HepG2 (cell line): ENCODE results near the gene TIMM9. TPM values are rescaled to one million over a fixed set of nuclear protein-coding genes. Genes with fewer than 3 reads are reported as not detected.

Experiments
- ARID4A ChIP-seq: sonication (generic); formaldehyde crosslinking; IDR thresholded peaks from 2 replicates; pipeline ENCODE4 v1.5.0; 2020; ENCODE audit warnings: mild to moderate bottlenecking, missing genetic modification reagents, borderline replicate concordance
- BCL6 ChIP-seq: IDR thresholded peaks from 2 replicates; pipeline ENCODE4 v1.6.1; 2016; ENCODE audit warnings: missing genetic modification reagents, missing compliant biosample characterization
- GLMP ChIP-seq: sonication (generic); formaldehyde crosslinking; IDR thresholded peaks from 2 replicates; pipeline ENCODE4 v1.9.0; 2021; ENCODE audit warnings: missing genetic modification reagents, mild to moderate bottlenecking, borderline replicate concordance
- GZF1 ChIP-seq: sonication (generic); formaldehyde crosslinking; IDR thresholded peaks from 2 replicates; pipeline ENCODE4 v1.5.1; 2020; ENCODE audit warnings: mild to moderate bottlenecking, missing genetic modification reagents
- MBNL3 ChIP-seq: fragments of 250-450 bp; sonication (Bioruptor Pico); conservative IDR thresholded peaks from 2 replicates; pipeline ENCODE4 v1.8.0; 2022; ENCODE audit warnings: mild to moderate bottlenecking, inconsistent platforms
- NFE2 ChIP-seq: sonication (generic); formaldehyde crosslinking; IDR thresholded peaks from 2 replicates; pipeline ENCODE4 v1.4.0; 2020; ENCODE audit warnings: missing genetic modification reagents
- NFKB2 ChIP-seq: sonication (generic); formaldehyde crosslinking; IDR thresholded peaks from 2 replicates; pipeline ENCODE4 v1.4.0; 2020; ENCODE audit warnings: missing genetic modification reagents, borderline replicate concordance
- NR1H2 ChIP-seq: sonication (generic); formaldehyde crosslinking; IDR thresholded peaks from 2 replicates; pipeline ENCODE4 v1.8.1; 2022; ENCODE audit warnings: low read depth, missing genetic modification reagents, borderline replicate concordance
- RAD21 ChIP-seq: fragments of 450-650 bp; formaldehyde crosslinking; IDR thresholded peaks from 2 replicates; pipeline ENCODE4 v1.5.0; 2020; ENCODE audit warnings: mild to moderate bottlenecking
- REPIN1 ChIP-seq: sonication (generic); formaldehyde crosslinking; IDR thresholded peaks from 2 replicates; pipeline ENCODE4 v1.8.0; 2022; ENCODE audit warnings: missing genetic modification reagents, low read depth, mild to moderate bottlenecking, borderline replicate concordance
- SP140L ChIP-seq: sonication (generic); formaldehyde crosslinking; IDR thresholded peaks from 2 replicates; pipeline ENCODE4 v1.4.0; 2020; ENCODE audit warnings: missing genetic modification reagents, borderline replicate concordance
- TAF1 ChIP-seq: sonication (generic); formaldehyde crosslinking; IDR thresholded peaks from 2 replicates; pipeline ENCODE4 v1.4.0; 2020; ENCODE audit warnings: missing genetic modification reagents
- ZNF407 ChIP-seq: sonication (generic); formaldehyde crosslinking; IDR thresholded peaks from one replicate; pipeline ENCODE4 v1.5.1; 2020; ENCODE audit warnings: mild to moderate bottlenecking, missing genetic modification reagents; ENCODE audit errors: not compliant biosample characterization
- ZNF790 ChIP-seq: sonication (generic); formaldehyde crosslinking; IDR thresholded peaks from 2 replicates; pipeline ENCODE4 v1.8.0; 2022; ENCODE audit warnings: missing genetic modification reagents, mild to moderate bottlenecking, borderline replicate concordance
- polyA plus RNA-seq, 8 experiments: library from polyadenylated mRNA; depleted of rRNA in 3 of 8; stranded (reverse) in 7 of 8; unstranded in 1 of 8; fragments of >200 nt; fragmentation: Illumina TruSeq in 4 of 8; extraction: Trizol in 4 of 8; gene quantifications; 2 replicates each; pipeline versions ENCODE4 v1.2.1 to v1.2.3, GENCODE V29; 2011 to 2016; ENCODE audit warnings: low read depth in 4 of 8, missing spikeins in 1 of 8, mixed read lengths in 1 of 8; ENCODE audit not compliant: insufficient read depth in 1 of 8
- total RNA-seq, 5 experiments: library from RNA; depleted of rRNA; stranded (reverse); fragments of >200 nt; fragmentation: Illumina TruSeq; extraction: Trizol; gene quantifications; 2 replicates each; pipeline ENCODE4 v1.2.3, GENCODE V29; 2016; ENCODE audit warnings: low read depth in 1 of 5

The TIMM9 gene
- total and polyA plus RNA-seq, 2 of the 13 experiments (the other 11 are each of a cell fraction or from before 2014, with no cell fraction given): 30.5 to 42.5 TPM

GRCh38 chr14:58395812-58396788 lies 31.2 kb downstream of the TIMM9 start, which contains the start of gene TOMM20L (continued):
- TF ChIP-seq SP140L (CRISPR knock-in tag) (no peak), GZF1 (CRISPR knock-in tag) (no peak), ZNF790 (CRISPR knock-in tag) (peak; percentile 67; the same call in 1 of the 2 replicates), NFKB2 (peak; percentile 34; the same call in 1 of the 2 replicates), ZNF407 (no peak), RAD21 (CRISPR knock-in tag) (peak; percentile 82), MBNL3 (CRISPR knock-in tag) (no peak), NR1H2 (CRISPR knock-in tag) (no peak), ARID4A (peak; percentile 55), NFE2 (CRISPR knock-in tag) (no peak), TAF1 (CRISPR knock-in tag) (no peak), REPIN1 (CRISPR knock-in tag) (no peak), GLMP (0 out of 2 replicates have a peak, but pooled peaks have one; percentile 31), BCL6 (CRISPR knock-in tag) (peak; percentile 87)
